GM21515 (cell line): Measurements from ENCODE around the gene CHRNB4.

ENCODE experiments used
- ATAC-seq: cut with Tn5 transposase; IDR thresholded peaks from one replicate; pipeline ENCODE4 v1.9.1; 2021; ENCODE audit not compliant: unreplicated experiment

The CHRNB4 gene

DNA sequence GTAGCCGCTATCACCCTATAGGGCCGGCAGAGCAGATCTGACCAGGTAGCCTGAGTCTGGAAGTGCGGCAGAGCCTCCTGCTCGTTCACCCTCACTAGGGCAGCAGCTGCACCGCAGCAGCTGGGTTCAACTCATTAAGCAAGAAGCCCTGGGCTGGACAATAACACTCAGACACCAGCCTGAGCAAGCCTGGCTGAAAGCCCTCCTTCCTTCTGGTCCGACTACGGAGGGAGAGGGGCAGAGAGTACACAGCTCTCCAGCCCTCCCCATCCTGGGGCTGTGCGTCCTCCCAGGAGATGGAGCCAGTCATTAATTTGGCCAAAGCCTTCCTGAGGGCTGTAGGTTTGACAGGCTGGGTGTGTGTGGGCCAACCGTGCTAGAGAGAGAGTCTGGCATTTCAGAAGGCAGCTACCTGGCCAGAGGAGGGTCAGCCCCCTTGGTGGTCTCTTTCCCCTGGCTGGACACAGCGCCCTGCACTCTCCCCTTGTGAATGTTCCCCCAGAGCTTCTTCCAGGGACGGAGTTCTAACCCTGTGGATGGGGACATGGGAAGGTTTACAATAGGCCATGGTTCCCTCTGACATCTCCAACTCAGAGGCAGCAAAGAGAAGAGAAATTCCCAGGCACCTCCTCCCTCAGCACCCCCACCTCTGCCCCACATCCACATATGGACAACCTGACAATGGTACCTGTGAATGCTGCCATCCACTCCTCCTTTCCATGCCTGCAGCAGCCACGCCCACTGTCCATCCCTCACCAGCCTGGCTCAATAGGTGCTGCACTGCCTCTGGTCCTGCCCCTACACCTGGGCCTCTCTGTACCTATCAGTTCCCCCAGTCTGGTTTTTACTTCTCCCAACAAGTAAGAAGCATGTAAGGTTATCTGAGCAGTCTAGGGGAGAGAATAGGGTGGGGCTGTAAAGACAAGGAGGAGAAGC is 6.5 kb downstream of the CHRNB4 start:
- ATAC-seq = no peak

- ATAC-seq = no peak
Observed at GRCh38 chr15:78633348-78633747, 7.7 kb downstream of the CHRNB4 start.

DNA sequence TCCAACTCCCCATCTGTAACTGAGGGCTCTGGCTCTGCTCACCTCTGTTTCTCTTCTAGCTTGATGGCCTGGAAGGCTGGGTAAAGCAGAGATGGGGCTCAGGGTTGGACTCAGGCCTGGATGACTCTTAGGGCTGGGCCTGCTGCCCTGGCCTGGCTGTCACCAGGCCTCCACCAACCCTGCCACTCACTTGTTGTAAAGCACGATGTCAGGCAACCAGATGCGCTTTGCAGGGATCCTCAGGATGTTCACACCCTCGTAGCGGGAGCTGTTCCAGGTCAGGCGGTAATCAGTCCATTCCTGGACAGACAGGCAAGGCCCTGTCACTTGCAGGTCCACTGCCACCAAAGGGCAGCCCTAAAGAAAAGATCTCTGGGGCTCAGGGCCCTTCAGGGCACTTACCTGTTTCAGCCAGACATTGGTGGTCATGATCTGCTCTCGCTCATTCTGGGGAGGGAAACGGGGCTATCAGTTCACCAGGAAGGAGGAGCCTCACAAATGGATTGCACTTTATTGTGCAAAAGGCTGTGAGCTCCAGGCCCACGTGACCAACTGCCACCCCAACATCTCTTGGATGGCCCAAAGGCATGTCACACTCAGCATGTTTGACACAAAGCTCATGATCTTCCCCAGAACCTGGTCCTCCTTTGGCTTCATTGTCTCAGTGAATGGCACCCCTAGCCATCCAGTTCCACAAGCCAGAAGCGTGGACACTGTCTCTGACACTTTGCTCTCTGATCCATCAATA is 9.9 kb downstream of the CHRNB4 start:
- no peak for ATAC-seq

DNA sequence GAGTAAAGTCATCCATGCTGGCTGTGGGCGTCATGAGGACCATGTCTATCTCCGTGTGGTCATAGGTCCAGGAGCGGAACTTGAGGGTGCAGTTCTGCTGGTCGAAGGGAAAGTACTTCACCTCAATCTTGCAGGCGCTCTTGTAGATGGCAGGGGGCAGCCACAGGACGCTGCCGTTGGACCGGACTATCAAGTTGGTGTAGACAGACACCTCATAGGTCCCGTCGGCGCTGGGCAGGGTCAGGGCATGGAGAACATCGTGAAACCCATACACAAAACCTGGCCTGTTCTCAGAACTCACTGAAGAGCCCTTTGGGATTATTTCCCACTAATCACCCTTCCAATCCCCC is 11.3 kb downstream of the CHRNB4 start:
- no peak for ATAC-seq

DNA sequence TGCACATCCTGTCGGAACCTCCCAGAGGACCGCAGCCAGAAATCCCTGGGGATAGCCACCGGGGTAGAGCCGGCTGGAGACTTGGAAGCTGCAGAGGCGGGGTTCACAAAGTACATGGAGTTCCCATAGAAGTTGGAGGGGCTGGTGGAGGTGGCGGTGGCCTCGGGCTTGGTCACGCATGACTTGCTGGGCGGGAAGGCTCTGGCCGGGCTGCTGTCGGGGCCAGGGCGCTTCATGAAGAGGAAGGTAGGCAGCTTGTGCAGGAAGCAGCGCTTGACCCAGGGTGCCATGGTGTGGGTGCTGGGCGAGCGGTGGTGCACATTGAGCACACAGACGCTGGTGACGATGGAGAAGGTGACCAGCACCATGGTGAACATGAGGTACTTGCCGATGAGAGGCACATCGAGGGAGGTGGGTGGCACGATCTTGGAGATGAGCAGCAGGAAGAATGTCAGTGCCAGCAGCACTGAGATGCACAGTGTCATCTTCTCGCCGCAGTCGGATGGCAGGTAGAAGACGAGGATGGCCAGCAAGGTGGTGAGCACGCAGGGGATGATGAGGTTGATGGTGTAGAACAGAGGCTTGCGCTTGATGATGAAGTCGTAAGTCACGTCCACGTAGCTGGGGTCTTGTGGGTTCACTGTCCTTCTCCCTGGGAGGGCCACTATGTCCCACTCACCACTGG is 11.8 kb downstream of the CHRNB4 start:
- no peak for ATAC-seq

GRCh38 chr15:78628227-78628626 is 12.8 kb downstream of the CHRNB4 start:
- no peak for ATAC-seq

DNA sequence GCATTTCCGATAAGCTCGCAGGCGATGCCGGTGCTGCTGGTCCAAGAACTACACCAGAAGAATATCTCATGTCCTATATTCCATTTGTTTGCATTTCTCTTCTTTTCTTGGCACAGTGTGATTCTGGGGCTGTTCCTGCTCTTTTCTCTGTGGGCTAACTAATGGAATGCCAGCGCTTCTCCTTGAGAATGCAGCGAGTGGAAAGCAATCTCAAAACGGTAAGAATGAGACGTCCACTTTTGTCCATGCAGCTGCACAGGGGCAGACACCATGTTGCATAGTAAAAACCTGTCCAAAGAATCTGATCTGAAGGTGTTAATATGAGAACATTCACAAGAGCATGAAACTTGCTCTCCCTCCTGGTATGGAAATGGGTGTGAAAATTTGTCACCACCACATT is 13.7 kb downstream of the CHRNB4 start:
- no peak for ATAC-seq

- no peak for ATAC-seq
Observed at GRCh38 chr15:78626381-78626995, 14.5 kb downstream of the CHRNB4 start.

- ATAC-seq = no peak
Observed at GRCh38 chr15:78625606-78626280, 15.3 kb downstream of the CHRNB4 start.

DNA sequence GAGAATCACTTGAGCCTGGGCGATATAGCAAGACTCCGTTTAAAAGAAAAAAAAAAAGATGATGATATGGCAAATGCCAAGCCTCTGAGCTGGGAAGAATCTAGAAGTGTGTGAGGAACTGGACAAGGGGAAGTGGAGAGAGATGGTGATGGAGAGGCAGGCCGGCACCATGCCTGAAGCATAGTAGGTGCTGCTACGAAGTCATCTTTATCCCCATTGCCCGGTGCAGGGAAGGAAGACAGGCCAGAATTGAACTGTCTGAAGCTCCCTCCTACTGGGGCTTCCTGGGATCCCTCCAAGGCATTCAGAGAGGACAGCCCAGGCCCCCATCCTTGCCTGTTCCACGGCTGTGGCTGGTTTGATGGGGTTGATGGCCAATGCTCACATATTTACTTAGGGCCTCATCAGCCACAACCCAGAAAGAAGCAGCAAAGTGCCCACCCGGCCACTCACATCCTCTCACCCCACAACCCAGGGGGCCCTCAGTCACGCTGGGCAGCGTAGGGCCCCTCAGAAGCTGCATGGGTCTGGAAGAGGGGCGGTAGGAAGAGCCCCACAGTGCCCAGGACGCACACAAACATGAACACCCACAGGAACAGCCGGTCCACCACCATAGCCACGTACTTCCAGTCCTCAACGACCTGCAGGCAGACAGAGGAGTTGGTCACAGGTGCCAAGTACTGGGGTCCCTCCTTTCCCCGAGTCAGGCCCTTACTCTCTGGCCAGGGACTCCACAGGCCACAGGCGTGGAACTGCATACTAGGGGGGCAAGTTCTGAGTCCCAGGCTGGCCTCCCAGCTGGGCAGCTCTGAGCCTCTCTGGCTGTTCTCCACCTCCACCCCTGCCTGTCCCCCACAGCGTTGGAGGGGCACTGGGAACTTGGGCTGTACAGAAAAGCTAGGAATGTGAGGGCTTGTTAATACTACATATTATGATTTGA is 16.1 kb downstream of the CHRNB4 start:
- ATAC-seq = no peak

DNA sequence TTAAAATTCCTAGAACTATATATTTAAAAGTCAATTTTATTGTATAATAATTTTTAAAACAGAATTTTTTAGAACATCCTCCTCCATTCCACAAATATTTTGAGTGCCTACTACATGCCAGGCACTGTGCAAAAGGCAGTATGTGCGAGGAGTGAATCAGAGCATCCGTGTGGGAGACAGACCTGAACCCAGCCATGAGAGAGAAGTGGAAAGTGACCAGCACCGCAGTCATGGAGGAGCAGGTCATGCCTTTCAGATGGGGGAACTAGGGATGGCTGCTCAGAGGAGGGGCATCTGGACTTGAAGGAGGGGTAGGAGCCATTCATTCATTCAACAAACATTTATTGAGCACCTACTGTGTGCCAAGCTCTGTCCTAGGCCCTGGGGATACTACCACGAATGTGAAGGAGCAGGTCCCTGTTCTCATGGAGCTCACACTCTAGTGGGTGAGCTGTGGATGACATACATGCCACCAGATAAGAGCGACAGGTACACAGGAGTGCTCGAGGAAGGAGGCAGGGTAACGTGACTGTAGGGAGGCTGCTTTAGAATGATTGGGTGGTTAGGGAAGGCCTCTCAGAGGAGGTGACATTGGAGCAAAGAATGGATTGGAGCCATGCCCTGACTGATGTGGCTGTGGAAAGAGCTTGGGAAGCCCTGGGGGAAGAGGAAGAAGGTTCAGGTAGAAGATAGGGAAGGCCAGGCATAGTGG is 17.1 kb downstream of the CHRNB4 start:
- no peak for ATAC-seq

DNA sequence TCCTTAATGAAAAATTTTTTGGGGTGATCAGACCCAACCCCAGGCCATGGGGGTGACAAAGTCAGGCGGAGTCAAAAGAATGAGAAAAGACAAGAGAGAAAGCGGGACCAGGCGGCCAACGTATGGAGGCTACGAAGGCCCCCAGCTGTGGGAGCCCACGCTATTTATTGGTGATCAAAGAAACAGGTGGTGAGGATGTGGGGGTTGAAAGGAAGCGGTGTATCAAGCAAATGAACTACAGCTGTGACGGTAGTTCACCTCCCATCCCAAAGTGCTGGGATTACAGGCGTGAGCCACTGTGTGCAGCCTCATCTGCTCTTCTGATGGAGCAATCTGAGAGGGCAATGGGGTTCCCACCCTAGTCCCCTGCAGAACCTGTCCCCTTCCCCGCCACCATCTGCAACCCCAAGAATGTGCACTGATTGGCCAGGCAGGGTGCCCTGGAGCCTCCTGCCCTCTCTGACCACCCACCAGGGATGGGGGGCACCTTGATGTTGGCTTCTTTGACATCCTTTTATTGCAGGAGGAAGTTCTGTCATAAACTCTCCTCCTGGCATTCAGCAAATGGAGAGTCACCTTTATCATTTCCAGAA is 19.1 kb downstream of the CHRNB4 start:
- no peak for ATAC-seq

DNA sequence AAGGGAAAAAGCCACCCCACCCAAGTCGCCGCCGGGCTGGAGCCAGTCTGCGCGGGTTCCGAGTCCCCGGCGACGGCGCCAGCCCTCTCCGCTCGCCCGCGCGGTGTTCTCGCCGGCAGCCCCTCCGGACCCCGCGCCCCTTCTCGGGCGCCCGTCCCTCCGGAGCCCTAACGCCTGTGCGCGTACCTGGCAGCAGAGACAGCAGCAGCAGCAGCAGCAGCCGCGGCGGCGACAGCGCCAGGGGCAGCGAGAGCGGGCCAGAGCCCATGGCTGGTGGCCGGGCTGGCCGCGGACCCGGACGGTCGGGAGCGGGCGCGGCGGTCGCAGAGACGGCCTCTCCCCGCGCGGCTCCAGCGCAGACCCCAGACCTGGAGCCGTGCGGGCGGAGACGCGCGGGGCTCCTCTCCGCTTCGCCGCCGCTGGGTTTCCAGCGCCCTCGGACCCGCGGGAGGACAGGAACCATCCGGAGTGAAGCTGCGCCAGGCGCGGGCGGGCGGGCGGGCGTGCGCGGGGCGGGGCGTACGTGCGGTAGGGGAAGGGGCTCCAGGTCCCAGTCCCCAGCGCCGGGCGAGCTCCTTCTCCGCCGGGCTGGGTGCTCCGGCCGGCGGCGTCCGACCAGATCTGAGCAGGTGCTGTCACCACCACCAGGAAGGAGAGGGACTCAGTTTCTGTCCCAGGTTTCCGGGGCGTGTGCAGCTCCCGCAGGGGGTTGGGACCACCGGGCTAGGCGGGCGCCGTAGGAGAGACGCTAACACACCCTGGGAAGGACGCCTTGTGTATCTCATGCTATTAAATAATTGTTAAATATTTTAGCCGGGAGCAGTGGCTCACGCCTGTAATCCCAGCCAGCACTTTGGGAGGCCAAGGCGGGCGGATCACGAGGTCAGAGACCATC is 20.2 kb downstream of the CHRNB4 start, which contains the start of gene CHRNA3:
Gene CHRNA3, minus strand, starts transcription at position 470 of the 895 bp plus-strand sequence. Its CDS starts 202 bp downstream, at position 268.
- no peak for ATAC-seq

DNA sequence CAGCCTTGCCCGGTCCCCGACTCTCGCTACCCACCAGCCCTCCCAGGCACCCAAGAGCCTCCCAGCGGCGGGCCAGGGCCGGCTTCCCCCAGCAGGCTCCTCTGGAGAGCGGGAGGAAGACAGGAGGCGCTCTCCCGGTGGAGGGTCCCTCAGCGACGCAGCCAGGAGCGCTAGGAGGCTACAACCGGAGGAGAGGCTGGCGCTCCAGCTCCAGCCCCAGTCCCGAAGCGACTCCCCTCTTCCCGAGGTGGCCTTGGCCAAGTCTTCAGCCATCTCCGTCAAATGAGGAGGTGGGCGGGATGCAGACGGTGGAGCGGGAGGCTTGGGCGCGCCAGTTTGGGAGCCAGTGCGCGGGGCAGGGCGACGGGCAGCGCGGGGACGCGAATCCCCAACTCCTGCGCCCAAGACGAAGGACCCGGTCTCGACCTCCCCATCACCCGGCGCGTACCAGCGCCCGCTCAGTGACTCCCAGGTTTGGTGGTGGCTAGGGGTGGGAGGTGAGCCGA is 20.9 kb downstream of the CHRNB4 start:
- ATAC-seq = no peak

DNA sequence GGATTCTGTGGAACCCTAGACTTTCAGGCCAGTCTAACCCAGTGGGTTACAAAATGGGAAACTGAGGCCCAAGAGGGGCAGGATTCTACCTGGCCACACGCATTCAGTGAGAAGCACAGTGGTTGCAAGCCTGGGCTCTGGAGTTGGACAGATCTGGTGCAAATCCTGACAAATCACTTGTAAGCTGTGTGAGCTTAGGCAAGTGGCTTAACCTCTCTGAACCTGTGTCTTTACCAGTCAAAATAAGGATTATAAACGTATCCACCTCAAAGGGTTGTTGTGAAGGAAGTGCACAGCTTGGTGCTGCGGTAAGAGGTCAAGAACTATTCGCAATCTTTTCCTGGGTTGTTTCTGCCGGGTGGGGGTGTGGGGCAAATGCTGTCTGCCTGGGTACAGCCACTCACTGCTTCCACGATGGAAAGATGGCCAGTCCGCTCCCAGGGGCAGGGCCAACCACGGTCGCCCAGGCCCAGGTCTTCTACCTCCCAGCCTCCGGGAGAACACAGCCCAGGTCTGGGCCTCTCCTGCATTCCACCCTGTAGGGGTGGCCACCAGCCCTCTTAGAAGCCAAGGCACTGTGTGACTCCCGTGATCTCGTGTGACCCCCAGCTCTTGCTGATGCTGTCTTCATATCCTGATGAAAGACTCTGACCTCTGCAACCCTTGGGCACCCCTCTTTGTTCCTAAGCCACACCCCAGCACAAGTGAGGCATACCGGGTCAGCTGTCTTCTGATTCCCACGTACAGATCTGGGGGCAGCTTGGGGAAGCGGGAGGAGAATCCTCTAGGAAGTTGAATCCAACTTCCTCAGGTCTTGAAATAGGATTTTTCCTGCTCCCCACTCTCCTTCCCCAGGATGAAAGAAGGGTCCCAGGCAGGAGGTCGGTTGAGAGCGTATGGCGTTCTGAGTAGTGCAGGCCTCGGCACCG is 21.7 kb downstream of the CHRNB4 start:
- ATAC-seq = no peak

GRCh38 chr15:78618490-78618934 is 22.5 kb downstream of the CHRNB4 start:
- ATAC-seq = no peak
